H9 (cell line): ENCODE results near the gene CACNA1H. TPM values are rescaled to one million over a fixed set of nuclear protein-coding genes. Genes with fewer than 3 reads are reported as not detected.

Experiments used
- DNase-seq: peaks from one replicate; pipeline ENCODE4 v3.0.0-alpha.2; 2017
- H2AFZ ChIP-seq: one replicate; pipeline ENCODE4 v1.6.1; 2013; ENCODE audit warnings: mild to moderate bottlenecking, low read length, control low read depth, moderate library complexity
- H2AK5ac ChIP-seq: 2 replicates; pipeline ENCODE4 v1.6.1; 2013; ENCODE audit warnings: low read length, control low read depth, mixed read lengths; ENCODE audit not compliant: insufficient read length
- H2BK120ac ChIP-seq: one replicate; pipeline ENCODE4 v1.6.1; 2013; ENCODE audit warnings: low read depth, mild to moderate bottlenecking, low read length, control low read depth, inconsistent platforms; ENCODE audit not compliant: poor library complexity, severe bottlenecking
- H2BK12ac ChIP-seq: 2 replicates; pipeline ENCODE4 v1.6.1; 2013; ENCODE audit warnings: low read length, control low read depth, mixed read lengths, low read depth; ENCODE audit not compliant: insufficient read length
- H2BK15ac ChIP-seq: 2 replicates; pipeline ENCODE4 v1.6.1; 2013; ENCODE audit warnings: low read depth, low read length, control low read depth
- H2BK20ac ChIP-seq: one replicate; pipeline ENCODE4 v1.6.1; 2013; ENCODE audit warnings: low read depth, mild to moderate bottlenecking, low read length, control low read depth, inconsistent platforms; ENCODE audit not compliant: poor library complexity, severe bottlenecking
- H2BK5ac ChIP-seq: 2 replicates; pipeline ENCODE4 v1.6.1; 2013; ENCODE audit warnings: low read length, control low read depth, mixed read lengths; ENCODE audit not compliant: insufficient read length
- H3K14ac ChIP-seq: 2 replicates; pipeline ENCODE4 v1.6.1; 2013; ENCODE audit warnings: low read length, control low read depth; ENCODE audit not compliant: insufficient read depth
- H3K18ac ChIP-seq: 2 replicates; pipeline ENCODE4 v1.6.1; 2013; ENCODE audit warnings: low read depth, mild to moderate bottlenecking, mixed read lengths, low read length, control low read depth; ENCODE audit not compliant: insufficient read length
- H3K23ac ChIP-seq: 2 replicates; pipeline ENCODE4 v1.6.1; 2013; ENCODE audit warnings: low read length, control low read depth, mixed read lengths, low read depth; ENCODE audit not compliant: insufficient read length
- H3K23me2 ChIP-seq: 2 replicates; pipeline ENCODE4 v1.6.1; 2013; ENCODE audit warnings: low read depth, mild to moderate bottlenecking, mixed read lengths, low read length, control low read depth; ENCODE audit not compliant: insufficient read length, poor library complexity, severe bottlenecking
- H3K27ac ChIP-seq: 2 replicates; pipeline ENCODE4 v1.5.1; 2013; ENCODE audit warnings: low read length, control low read depth, mixed read lengths, low read depth; ENCODE audit not compliant: insufficient read length
- H3K27me3 ChIP-seq: 2 replicates; pipeline ENCODE4 v1.6.1; 2013; ENCODE audit warnings: low read length, control low read depth, inconsistent platforms; ENCODE audit not compliant: insufficient read depth
- H3K4ac ChIP-seq: 2 replicates; pipeline ENCODE4 v1.6.1; 2013; ENCODE audit warnings: low read depth, mild to moderate bottlenecking, control low read depth, inconsistent platforms, low read length, moderate library complexity
- H3K4me1 ChIP-seq: 2 replicates; pipeline ENCODE4 v1.6.1; 2013; ENCODE audit warnings: low read length, control low read depth, inconsistent platforms; ENCODE audit not compliant: insufficient read depth
- H3K4me2 ChIP-seq: 2 replicates; pipeline ENCODE4 v1.6.1; 2013; ENCODE audit warnings: low read length, control low read depth, mixed read lengths; ENCODE audit not compliant: insufficient read length, insufficient read depth
- H3K56ac ChIP-seq: 2 replicates; pipeline ENCODE4 v1.6.1; 2013; ENCODE audit warnings: low read depth, mild to moderate bottlenecking, mixed read lengths, low read length, control low read depth; ENCODE audit not compliant: insufficient read length
- H3K79me1 ChIP-seq: 2 replicates; pipeline ENCODE4 v1.6.1; 2013; ENCODE audit warnings: low read depth, mild to moderate bottlenecking, moderate library complexity, low read length, control low read depth, inconsistent platforms; ENCODE audit not compliant: insufficient read depth, poor library complexity, severe bottlenecking
- H3K79me2 ChIP-seq: 2 replicates; pipeline ENCODE4 v1.6.1; 2013; ENCODE audit warnings: low read length, control low read depth, inconsistent platforms; ENCODE audit not compliant: insufficient read depth
- H3K9ac ChIP-seq: 2 replicates; pipeline ENCODE4 v1.6.1; 2013; ENCODE audit warnings: low read length, control low read depth, mixed read lengths; ENCODE audit not compliant: insufficient read length; ENCODE audit errors: extremely low read depth
- H3K9me3 ChIP-seq: one replicate; pipeline ENCODE4 v1.6.1; 2013; ENCODE audit warnings: low read depth, low read length, inconsistent platforms; ENCODE audit not compliant: control insufficient read depth
- H3T11ph ChIP-seq: one replicate; pipeline ENCODE4 v1.6.1; 2013; ENCODE audit warnings: mild to moderate bottlenecking, low read length, control low read depth, inconsistent platforms
- H4K20me1 ChIP-seq: one replicate; pipeline ENCODE4 v1.6.1; 2013; ENCODE audit not compliant: control insufficient read depth, insufficient read length, insufficient read depth
- H4K5ac ChIP-seq: 2 replicates; pipeline ENCODE4 v1.6.1; 2013; ENCODE audit warnings: low read depth, mild to moderate bottlenecking, mixed read lengths, low read length, control low read depth; ENCODE audit not compliant: insufficient read length
- H4K8ac ChIP-seq: replicated peaks from 2 replicates; pipeline ENCODE4 v1.6.1; 2013; ENCODE audit warnings: low read length, control low read depth, mixed read lengths, low read depth; ENCODE audit not compliant: insufficient read length
- H4K91ac ChIP-seq: 2 replicates; pipeline ENCODE4 v1.6.1; 2013; ENCODE audit warnings: low read depth, mild to moderate bottlenecking, moderate library complexity, mixed read lengths, low read length, control low read depth; ENCODE audit not compliant: insufficient read length
- H3K27ac Mint-ChIP-seq, 3 experiments: 2 replicates in 2 of 3; 3 replicates in 1 of 3; pipeline ENCODE4 v1.8.0; 2020 to 2021; ENCODE audit warnings: mixed read lengths in 3 of 3, mild to moderate bottlenecking in 1 of 3, moderate library complexity in 1 of 3
- H3K27me3 Mint-ChIP-seq: 2 replicates; pipeline ENCODE4 v1.8.0; 2021; ENCODE audit warnings: low read depth, mild to moderate bottlenecking, moderate library complexity, mixed read lengths
- H3K36me3 Mint-ChIP-seq, 3 experiments: 2 replicates in 2 of 3; 3 replicates in 1 of 3; pipeline ENCODE4 v1.8.0; 2020 to 2021; ENCODE audit warnings: low read depth in 3 of 3, mixed read lengths in 3 of 3; ENCODE audit not compliant: insufficient read depth in 1 of 3
- H3K4me1 Mint-ChIP-seq, 2 experiments: 2 replicates each; pipeline ENCODE4 v1.8.0; 2020; ENCODE audit warnings: mixed read lengths in 2 of 2
- H3K4me3 Mint-ChIP-seq, 2 experiments: 2 replicates in 1 of 2; 3 replicates in 1 of 2; pipeline ENCODE4 v1.8.0; 2020 to 2021; ENCODE audit warnings: mild to moderate bottlenecking in 2 of 2, mixed read lengths in 2 of 2, moderate library complexity in 1 of 2
- H3K9me3 Mint-ChIP-seq, 2 experiments: 2 replicates in 1 of 2; 3 replicates in 1 of 2; pipeline ENCODE4 v1.8.0; 2020; ENCODE audit warnings: mild to moderate bottlenecking in 2 of 2, mixed read lengths in 2 of 2, moderate library complexity in 1 of 2
- WGBS: extraction: QIAGEN DNeasy Blood & Tissue Kit; methylation state at CpG from one replicate; pipeline ENCODE4 v1.1.7; 2013; ENCODE audit warnings: missing lambda C conversion rate, low lambda C conversion rate, mixed read lengths; ENCODE audit not compliant: insufficient read length; ENCODE audit errors: extremely low coverage; 5-methylcytosine and 5-hydroxymethylcytosine counted together
- total RNA-seq: library from RNA; stranded (reverse); gene quantifications from 2 replicates; pipeline ENCODE4 v1.2.1, GENCODE V29; 2021
- TF ChIP-seq, protein P1 (sequence below): fragments of 200-600 bp; sonication (generic); conservative IDR thresholded peaks from 3 replicates; pipeline ENCODE4 v1.8.0; 2021; ENCODE audit warnings: antibody characterized with exemption, mild to moderate bottlenecking

Gene CACNA1H
- total RNA-seq, 1 experiment from 2014 or later = 43.3 TPM

DNA sequence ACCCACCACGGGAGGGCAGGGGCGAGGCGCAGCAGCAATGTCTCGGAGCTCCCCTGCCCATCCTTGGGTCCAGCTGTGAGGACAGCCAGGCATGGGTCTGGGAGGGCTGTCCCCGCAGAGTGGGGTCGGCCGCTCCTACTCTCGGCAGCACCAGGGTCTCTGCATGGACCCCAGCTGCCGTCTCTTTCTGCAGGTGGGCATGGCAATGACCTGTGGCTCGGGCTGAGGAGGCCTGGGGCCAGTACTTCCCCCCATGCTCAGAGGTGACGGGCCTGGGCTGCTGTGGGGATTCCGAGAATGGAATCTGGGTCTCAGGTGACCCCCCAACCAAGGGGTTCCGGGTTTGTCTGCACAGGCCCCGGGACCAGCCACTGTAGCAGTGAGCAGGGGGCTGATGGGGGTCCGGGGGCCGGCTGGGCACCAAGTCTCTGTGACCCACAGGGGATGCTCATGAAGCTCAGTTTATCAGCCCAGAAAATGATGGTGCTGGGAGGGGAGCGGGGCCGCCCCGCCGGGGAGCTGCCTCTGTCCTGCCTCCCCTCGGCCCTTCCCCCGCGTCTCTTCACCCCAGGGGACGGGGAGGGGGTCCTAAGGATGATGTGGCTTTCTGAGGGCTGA lies 23.5 kb downstream of the CACNA1H start:
- TF ChIP-seq, protein P1, sequence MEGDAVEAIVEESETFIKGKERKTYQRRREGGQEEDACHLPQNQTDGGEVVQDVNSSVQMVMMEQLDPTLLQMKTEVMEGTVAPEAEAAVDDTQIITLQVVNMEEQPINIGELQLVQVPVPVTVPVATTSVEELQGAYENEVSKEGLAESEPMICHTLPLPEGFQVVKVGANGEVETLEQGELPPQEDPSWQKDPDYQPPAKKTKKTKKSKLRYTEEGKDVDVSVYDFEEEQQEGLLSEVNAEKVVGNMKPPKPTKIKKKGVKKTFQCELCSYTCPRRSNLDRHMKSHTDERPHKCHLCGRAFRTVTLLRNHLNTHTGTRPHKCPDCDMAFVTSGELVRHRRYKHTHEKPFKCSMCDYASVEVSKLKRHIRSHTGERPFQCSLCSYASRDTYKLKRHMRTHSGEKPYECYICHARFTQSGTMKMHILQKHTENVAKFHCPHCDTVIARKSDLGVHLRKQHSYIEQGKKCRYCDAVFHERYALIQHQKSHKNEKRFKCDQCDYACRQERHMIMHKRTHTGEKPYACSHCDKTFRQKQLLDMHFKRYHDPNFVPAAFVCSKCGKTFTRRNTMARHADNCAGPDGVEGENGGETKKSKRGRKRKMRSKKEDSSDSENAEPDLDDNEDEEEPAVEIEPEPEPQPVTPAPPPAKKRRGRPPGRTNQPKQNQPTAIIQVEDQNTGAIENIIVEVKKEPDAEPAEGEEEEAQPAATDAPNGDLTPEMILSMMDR = no peak
- no peak overlapping the region for H3K56ac ChIP-seq
- no peak overlapping the region for H3K4me2 ChIP-seq
- H3K36me3 Mint-ChIP-seq = peaks cover 0 to 1% (median 0%) of the 10 kb centered on the region in 3 experiments; a peak in 3 of 7 replicates
- no peaks in the 10 kb centered on the region for H3K79me2 ChIP-seq
- no peak overlapping the region for H3K27ac ChIP-seq
- no peak overlapping the region for H3K23ac ChIP-seq
- H2BK15ac ChIP-seq = no peak overlapping the region
- no peaks in the 10 kb centered on the region for H3K9me3 ChIP-seq
- WGBS = no CpG with 5 or more reads among the region's 24 CpGs
- no peak overlapping the region for H3K18ac ChIP-seq
- H3K27me3 Mint-ChIP-seq = no peaks in the 10 kb centered on the region
- no peak overlapping the region for H3K9ac ChIP-seq
- no peak overlapping the region for H2AFZ ChIP-seq
- no peaks in the 10 kb centered on the region for H3K79me1 ChIP-seq
- no peaks in the 10 kb centered on the region for H3K9me3 Mint-ChIP-seq
- no peaks in the 10 kb centered on the region for H3K27me3 ChIP-seq
- no peak overlapping the region for H4K91ac ChIP-seq
- H3K4ac ChIP-seq = no peak overlapping the region
- H2BK12ac ChIP-seq = no peak overlapping the region
- H3K4me3 Mint-ChIP-seq = no peak overlapping the region
- H4K5ac ChIP-seq = no peak overlapping the region
- no peak overlapping the region for H2AK5ac ChIP-seq
- H3K14ac ChIP-seq = no peak overlapping the region; the same call in 1 of the 2 replicates
- H3T11ph ChIP-seq = no peak overlapping the region
- no peak for DNase-seq
- H2BK120ac ChIP-seq = no peak overlapping the region
- H2BK20ac ChIP-seq = no peak overlapping the region
- no peak overlapping the region for H3K27ac Mint-ChIP-seq
- no peaks in the 10 kb centered on the region for H3K4me1 ChIP-seq
- no peak overlapping the region for H4K8ac ChIP-seq
- peaks cover 2% of the 10 kb centered on the region for H3K23me2 ChIP-seq
- no peaks in the 10 kb centered on the region for H4K20me1 ChIP-seq
- no peak overlapping the region for H2BK5ac ChIP-seq
- H3K4me1 Mint-ChIP-seq = peaks cover 0 to 6% of the 10 kb centered on the region in 2 experiments; a peak in 2 of 4 replicates
